ENCODE results near the gene MYO7B.

MYO7B gene

GRCh38 chr2:127663566-127664064, 128.1 kb downstream of the MYO7B start:
- DNase-seq: no peak
- in situ Hi-C loops (cut with MboI; ENCODE audit: low pct_unique_long_range_greater_than_20kb, low sequenced_read_pairs): no loop called here

DNA sequence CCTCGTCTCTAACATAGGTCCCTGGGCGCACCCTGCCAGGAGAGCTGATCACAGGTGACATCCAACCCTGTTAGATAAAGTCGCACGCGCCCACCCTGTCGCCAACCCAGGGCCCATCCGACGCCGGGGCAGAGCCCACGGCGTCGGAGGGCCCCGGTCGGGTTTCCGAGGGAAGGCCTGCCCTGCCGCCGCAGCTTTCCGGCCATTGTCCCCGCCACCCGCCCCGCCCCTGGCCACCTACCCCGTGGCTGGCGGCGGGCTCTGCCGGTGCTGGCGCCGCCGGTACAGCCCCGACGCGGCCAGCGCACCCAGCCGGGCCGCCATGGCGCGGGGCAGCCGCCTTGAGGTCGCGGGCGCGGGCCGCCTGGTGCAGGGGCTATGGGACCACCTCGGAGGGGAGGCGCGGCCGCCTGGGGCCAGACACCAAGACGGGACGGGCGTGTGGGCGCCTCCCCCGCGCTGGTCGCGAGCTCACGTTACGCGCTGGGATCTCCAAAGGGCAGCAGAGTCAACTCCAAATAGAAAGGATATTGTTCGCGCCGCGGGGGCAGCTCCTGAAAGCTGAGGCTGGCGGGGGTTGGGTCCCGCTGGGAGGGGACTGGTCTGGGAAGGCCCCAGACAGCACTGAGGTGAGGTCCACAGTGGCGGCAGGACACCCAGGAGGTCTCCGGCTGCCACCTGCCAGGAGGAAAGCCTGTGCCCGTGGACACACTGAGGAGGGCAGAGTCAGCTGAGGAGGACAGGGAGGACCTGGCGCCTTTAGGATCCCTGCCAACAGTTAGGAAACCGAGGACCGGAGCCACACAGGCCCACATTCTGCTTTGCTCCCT, 128.8 kb downstream of the MYO7B start:
- no peak for DNase-seq
- in situ Hi-C loops (cut with MboI; ENCODE audit: low pct_unique_long_range_greater_than_20kb, low sequenced_read_pairs): no loop called here

- in situ Hi-C loops (cut with MboI; ENCODE audit: low pct_unique_long_range_greater_than_20kb, low sequenced_read_pairs): no loop called here
- DNase-seq: no peak
These were observed 129.4 kb downstream of the MYO7B start for GRCh38 chr2:127664895-127665225.

- in situ Hi-C loops (cut with MboI; ENCODE audit: low pct_unique_long_range_greater_than_20kb, low sequenced_read_pairs): no loop called here
- DNase-seq: no peak
These were observed 129.9 kb downstream of the MYO7B start for GRCh38 chr2:127665267-127665893.

DNA sequence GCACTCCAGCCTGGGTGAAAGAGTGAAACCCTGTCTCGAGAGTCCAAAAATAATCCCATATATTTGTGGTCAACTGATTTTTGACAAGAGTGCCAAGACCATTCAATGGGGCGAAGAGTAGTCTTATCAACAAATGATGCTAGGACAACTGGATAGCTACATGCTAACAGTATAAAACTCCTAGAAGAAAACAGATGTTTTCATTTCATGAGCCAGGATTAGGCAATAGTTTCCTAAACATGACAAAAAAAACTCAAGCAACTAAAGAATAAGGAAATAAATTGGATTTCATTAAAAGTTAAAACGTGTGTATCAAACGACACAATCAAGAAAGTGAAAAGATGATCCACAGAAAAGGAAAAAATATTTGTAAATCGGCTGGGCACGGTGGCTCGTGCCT, 133.6 kb downstream of the MYO7B start:
- DNase-seq: no peak
- in situ Hi-C loops (cut with MboI; ENCODE audit: low pct_unique_long_range_greater_than_20kb, low sequenced_read_pairs): no loop called here

GRCh38 chr2:127670055-127670956, 134.8 kb downstream of the MYO7B start:
- DNase-seq: no peak
- in situ Hi-C loops (cut with MboI; ENCODE audit: low pct_unique_long_range_greater_than_20kb, low sequenced_read_pairs): no loop called here

- DNase-seq: no peak
- in situ Hi-C loops (cut with MboI; ENCODE audit: low pct_unique_long_range_greater_than_20kb, low sequenced_read_pairs): no loop called here
These were observed 135.4 kb downstream of the MYO7B start for GRCh38 chr2:127670957-127671290.

DNA sequence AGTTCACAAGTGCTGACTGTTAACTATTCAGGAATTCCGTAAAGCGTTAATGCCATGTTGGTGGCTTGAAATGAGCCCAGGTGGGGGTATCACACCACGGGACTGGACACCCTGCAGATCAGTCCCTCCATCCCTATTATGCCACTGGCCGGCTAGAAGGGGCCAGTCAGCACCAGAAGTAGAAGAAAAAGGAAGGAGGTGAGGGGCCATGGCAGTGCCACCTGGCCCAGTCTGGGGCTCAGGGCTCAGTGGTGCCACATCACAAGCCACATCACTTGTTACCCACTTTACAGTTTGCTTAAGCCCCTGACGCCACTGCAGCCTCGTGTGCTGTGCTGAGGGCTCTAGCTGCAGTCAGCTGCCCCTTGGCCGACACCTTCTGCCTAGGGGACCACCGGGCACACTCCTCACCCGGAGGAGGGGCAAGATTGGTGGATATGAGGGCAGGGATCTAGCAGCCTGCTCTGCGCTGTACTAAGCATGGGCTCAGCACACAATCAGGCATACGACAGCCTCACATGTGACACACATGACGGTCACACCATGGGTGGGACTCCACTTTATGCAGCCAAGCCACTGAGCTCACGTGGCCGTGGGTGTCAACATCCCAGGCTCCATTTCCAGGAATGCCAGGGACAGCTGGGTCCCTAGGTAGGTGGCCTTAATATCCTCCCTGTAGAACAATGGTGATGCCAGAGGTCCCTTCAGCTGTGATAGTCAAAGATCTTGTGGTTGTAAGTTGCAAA, 136.2 kb downstream of the MYO7B start:
- no peak for DNase-seq
- in situ Hi-C loops (cut with MboI; ENCODE audit: low pct_unique_long_range_greater_than_20kb, low sequenced_read_pairs): no loop called here

- DNase-seq: no peak
- in situ Hi-C loops (cut with MboI; ENCODE audit: low pct_unique_long_range_greater_than_20kb, low sequenced_read_pairs): no loop called here
These were observed 137.1 kb downstream of the MYO7B start for GRCh38 chr2:127672341-127673224.

- no peak for DNase-seq
- in situ Hi-C loops (cut with MboI; ENCODE audit: low pct_unique_long_range_greater_than_20kb, low sequenced_read_pairs): no loop called here
These were observed 138.0 kb downstream of the MYO7B start for GRCh38 chr2:127673291-127674069.

- in situ Hi-C loops (cut with MboI; ENCODE audit: low pct_unique_long_range_greater_than_20kb, low sequenced_read_pairs): no loop called here
- no peak for DNase-seq
These were observed 139.0 kb downstream of the MYO7B start for GRCh38 chr2:127674241-127675209.

DNA sequence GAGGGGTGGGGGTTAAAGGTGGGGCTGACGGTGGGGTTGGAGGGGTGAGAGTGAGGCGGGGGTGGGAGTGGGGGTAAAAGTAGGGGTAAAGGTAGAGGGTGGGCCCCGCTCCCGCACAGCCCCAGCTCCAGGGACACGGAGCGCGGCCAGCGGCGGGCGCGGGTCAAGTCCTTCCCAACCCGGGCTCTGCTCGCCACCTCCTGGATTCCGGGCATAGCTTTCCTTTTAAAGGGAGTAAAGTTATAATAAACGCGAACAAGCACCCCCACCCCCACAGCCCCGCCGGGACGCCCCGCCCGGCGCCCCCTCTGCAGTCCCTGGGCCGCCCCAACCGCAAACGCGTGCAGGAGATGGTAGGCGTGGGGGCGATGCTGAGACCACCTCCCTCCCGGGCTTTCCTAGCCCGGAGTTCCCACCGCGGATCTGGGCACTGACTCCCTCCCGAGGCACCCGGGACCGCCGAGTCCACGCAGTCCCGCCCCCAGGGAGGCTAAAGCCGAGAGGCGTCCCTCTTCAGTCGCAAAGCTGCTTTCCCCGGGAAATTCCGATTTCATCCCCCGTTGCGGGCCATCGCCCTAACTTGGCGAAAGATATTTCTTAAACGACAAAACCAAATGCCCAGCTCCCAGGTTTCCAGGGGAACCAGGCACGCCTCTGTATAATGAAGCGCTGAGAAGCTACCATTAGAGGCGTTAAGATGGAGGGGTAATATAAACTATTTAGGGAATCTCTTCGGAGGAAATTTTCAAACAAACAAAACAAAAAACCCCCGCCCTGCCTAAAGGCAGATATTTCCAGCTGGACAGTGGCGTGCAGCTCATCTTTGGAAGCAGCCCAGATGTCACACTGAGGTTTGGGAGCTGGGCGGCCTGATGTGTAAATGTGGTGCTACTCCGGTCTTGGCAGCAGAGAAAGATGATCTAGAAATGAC, 140.1 kb downstream of the MYO7B start, which contains the start of gene LIMS2:
Gene LIMS2, minus strand, starts transcription at position 200 of the 931 bp plus-strand sequence. CDS start 506 bp downstream, outside the sequence.
- no peak for DNase-seq
- in situ Hi-C loops (cut with MboI; ENCODE audit: low pct_unique_long_range_greater_than_20kb, low sequenced_read_pairs): no loop called here

- DNase-seq: no peak
- in situ Hi-C loops (cut with MboI; ENCODE audit: low pct_unique_long_range_greater_than_20kb, low sequenced_read_pairs): no loop called here
These were observed 141.4 kb downstream of the MYO7B start for GRCh38 chr2:127676906-127677305.

DNA sequence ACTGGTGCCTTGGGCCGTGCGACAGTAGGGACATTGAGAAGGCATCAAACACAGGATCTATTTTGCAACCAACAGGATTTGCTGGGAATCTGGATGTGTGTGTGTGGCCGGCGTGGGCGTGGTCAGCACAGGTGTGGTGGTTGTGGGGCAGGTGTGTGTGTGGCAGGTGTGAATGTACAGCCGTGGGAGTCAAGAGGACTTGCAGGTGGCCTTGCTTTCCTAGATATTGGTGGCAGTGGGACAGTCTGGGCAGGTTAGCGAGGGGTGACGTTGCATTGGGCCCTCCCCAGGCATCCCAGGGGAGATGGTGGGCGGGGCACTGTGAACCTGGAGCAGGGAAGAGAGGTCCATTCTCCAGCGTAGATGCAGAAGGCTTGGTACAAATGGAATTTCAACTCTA, 143.0 kb downstream of the MYO7B start:
- in situ Hi-C loops (cut with MboI; ENCODE audit: low pct_unique_long_range_greater_than_20kb, low sequenced_read_pairs): no loop called here
- DNase-seq: no peak

- DNase-seq: no peak
- in situ Hi-C loops (cut with MboI; ENCODE audit: low pct_unique_long_range_greater_than_20kb, low sequenced_read_pairs): no loop called here
These were observed 143.5 kb downstream of the MYO7B start for GRCh38 chr2:127678991-127679390.

All from KBM-7 (cell line).